T-helper 9 cell (primary cell): ENCODE data around the gene SFXN5.
A peak's percentile ranks its signal among the peaks of the same experiment; 100 is the strongest.

Experiments used
- DNase-seq: peaks from one replicate; pipeline ENCODE4 v3.0.0-alpha.2; 2020

Gene SFXN5

DNA sequence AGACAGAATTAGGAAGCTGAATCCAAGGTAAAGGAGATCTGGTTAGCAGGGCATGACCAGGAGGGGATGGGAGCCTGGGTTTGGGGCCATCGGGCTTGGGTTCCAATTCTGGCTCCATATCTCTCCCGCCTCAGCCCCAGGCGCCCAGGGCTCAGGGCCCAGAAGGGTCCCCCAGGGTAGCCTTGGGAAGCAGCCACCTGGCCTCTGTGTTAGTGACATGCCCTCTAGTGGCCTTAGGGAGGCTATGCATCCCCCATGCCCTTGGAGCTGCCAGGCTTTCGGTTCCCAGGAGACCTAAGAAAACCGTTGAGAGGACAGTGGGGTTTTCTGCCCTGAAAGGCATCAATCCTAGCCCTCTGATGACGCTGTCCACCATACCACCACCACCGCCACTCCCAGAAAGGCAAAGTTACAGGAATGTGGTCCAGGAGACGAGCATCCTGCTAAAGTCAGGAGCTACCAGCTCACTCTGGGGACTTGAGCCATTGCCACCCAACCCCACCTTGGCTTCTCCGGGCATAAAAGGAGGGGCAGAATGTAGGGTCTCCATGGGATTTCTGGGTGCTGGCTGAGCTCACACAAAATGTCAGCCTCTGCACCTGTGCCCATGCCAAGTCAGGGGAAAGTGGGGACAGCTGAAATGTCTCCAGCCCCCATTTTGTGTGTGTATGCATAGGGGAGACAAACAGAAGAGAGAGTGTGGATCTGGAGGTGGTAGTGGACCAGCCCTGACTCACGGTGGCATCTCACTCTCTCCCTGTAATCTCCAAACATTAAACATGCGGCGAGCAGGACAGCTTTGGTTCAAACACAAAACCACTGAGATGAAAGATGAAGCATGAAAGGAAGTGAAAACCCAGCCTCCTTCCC, 97.7 kb downstream of the SFXN5 start:
- DNase-seq = peak; percentile 8

DNA sequence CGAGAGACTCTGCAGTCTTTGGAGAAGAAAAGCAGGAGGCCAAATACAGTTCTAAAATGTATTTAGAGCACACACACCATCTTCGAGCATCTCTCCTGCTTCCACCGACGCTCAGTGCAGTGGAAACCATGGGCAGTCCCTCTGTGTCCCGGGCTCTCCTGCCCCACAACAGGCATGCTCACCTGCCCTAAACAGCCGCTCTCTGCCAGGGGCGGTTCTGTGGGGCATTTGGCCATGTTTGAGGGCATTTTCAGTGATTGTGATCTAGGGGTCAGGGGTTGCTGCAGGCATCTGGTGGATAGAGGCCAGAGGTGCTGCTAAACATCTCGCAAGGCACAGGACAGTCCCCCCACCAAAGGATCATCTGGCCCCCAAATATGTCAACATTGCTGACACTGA, 98.4 kb downstream of the SFXN5 start:
- DNase-seq = no peak

DNA sequence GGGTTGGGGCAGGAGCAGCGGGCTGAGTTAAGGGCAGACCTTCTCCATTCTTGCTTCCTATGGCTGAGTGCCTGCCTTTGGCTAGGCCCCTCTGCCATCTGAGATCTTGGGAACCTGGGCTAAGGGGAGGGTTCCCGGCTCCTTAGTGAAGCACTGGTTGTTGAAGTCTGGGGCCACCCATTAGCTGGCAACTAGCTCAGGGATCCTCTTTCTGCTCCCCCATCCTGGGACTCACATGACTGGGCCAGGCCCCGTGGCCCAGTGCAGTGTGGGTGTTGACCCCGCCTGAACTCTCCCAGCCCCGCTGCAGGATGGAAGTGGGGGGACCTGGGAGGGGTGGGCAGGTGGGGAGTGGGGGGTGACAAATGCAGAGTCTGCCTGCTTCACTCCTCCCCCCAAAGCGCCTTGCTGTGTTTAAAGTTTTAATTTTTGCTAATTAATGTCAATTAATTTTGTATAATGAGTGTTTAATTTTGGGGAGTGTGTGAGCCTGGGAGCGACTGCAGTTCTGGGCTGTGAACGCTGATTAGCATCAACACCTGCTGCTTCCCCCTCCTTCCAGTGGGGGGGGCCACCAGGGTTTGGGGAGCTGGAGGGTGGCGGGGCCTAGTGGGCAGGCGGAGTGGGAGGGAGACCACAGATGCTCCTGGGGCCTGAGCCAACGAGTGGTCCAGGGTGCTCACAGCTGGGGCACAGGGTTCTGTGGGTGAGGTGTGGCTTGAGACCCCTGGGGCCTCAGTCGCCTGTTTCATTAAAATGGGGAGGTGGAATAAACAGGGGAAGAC, 99.0 kb downstream of the SFXN5 start:
- DNase-seq = no peak

DNA sequence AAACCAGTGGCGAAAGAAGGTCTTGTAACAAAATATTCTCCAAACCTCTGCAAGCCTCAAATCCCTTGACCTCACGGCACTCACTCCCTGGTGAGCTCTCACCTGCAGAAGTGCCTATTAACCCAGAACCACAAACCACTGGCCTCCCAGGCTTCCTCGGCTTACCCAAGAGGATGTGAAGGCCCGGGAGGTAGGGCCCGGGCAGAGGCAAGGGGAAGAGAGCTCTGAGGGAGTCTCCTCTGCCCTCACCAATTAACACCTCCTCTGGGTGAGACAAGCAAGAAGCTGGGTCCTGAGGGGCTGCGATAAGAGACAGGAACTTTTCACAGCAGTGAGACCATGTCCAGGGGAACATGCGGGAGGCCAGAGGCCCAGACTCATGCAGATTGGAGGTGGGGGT, 100.5 kb downstream of the SFXN5 start:
- DNase-seq = no peak

DNA sequence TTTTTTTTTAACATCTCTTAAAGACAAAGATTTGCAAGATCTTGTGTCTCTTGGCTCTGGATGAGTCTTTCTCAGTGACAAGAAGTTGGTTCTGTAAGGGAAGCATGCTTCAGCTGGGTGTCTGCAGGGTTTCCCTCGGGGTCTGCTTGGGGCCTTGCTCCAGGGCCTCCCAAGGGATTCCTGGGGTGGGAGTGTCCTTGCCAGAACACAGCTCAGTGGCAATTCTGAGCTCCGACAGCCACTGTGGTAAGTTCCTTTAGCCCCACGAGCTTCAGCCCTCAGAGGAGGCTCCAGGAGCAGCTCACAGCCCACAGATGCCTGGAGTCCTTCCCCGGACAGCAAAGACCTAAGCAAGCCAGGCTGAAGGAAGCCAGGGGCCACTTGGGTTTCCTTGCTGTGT, 101.8 kb downstream of the SFXN5 start:
- DNase-seq = no peak

DNA sequence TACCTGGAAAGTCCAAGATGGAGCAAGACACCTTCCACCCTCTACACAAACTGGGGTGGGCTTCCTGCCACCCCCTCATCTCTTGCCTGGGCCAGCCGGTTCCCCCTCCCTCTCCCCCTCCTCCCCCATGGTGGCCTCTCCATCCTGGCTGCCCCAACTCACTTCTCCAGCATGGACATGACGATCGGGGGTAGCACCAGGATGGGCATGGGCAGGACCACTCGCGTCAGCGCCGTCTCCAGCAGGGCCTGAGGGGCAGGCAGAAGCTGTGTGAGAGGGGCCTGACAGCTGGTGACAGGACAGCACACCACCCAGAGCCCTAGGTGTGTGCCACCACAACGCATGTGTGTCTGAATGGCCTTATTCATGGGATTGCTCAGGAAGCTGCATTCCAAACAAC, 103.2 kb downstream of the SFXN5 start:
- DNase-seq = no peak

DNA sequence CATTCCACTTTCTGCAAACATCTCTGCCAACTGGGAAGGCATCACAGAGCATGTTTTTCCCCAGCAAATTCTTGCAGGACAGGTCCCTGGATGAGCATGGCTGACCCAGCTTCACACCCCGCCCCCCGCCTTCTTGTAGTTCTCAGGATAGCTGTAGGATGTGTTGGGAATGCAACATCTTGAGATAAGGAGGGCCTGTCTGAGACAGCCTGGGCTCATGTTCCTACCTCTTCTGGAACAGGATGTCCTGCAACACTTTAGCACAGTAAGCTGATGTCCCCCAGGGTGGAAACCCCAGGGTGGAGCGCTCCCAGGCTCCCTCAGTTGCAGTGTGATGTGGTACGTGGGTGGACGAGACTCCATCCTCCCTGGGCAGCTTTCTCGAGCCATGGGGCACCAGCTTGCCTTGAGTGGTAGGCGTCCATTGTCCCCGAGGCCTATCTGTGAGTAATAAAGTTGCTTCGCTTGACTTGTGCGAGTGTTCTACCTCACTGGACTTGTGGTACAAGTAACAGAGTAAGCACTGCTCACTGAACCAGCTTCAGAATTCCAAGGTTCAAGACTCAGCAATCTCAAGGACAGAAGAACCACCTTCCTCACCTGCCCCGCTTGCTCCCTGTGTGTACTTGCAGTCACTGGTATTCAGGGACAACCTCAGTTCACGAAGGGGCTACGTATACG, 105.6 kb downstream of the SFXN5 start:
- DNase-seq = no peak

DNA sequence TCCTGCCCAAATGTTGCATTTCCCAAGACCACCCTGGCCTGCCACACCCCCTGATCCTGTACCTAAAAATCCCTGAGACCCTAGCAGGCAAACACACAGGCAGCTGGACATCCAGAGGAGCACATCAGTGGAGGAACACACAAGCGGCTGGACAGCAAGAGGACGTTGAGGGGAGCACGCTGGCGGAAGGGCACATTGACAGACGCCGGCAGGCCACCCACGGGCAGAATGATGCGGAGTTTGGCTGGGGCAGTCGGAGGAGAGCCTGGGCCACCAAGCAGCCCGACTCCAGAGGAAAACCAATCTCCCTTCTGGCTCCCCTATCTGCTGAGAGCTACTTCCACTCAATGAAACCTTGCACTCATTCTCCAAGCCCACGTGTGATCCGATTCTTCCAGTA, 106.5 kb downstream of the SFXN5 start:
- no peak for DNase-seq

DNA sequence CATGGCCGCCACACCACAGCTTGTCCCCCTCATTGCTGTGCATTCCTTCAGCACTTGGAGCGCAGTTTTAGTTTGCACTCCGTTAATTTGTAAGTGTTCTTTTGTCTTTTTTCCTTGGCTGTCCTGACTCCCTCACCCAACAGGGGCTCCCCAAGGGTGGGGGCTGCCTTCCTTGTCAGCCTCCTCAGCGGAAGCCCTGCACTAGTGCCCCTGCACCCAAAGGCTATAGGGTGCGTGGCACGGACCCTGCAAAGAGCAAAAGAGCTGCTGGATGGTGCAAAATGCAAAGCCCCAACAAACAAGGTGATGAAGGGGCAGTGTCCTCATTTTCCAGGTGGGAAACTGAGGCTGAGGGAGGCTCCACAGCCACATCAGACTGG, 107.4 kb downstream of the SFXN5 start:
- no peak for DNase-seq

DNA sequence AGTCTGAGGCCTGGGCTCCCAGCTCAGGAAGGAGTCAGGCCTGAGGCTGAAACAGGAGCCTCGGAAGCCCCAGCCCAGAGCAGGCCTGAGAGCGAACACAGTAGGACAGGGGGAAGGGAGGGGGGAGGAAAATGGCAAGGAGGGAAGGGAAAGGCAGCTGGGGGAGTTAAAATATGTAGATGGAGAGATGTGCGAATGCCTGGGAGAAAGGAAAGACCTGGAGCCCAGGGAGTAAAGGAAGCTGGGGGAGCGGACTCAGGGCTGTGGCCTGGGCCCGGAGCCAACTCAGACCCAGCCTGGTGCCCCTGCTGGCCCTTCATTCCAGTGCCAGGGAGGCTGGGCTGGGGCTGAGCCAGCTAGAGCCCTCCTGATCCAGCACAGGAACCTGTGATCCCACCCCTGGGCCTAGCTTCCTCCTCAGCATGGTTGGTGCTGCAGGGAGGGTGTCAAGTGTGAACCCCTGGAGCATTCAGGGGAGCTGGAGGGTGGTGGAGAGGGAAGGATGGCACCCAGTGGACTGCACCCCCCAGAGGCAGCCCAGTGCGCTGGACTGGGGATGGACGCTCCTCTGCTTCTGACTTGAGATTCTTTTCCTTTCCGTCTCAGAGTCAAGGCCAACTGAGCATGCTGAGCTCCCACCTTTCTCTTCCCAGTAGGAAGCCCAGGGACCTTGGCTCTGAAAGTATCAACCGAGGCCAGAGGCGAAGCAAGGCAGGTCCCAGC, 107.9 kb downstream of the SFXN5 start:
- no peak for DNase-seq

DNA sequence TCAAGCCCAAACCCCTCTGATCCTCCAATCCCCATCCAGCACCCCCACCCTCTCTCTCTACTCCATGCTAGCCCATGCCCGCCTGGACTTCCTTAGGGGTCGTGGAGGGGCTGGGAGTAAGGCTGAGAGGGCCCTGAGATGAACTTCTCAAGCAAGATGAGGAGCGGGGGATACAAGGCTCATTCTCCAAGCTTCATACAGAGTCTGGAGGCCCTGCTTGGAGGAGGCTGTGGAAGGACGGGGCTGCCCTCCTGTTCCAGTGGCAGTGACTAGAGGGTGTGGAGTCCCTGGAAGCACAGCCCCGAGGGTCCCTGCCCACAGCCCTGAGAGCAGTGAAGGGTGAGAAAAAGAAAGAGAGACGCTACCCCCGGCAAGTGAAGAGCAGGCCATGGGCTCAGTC, 108.6 kb downstream of the SFXN5 start:
- no peak for DNase-seq

DNA sequence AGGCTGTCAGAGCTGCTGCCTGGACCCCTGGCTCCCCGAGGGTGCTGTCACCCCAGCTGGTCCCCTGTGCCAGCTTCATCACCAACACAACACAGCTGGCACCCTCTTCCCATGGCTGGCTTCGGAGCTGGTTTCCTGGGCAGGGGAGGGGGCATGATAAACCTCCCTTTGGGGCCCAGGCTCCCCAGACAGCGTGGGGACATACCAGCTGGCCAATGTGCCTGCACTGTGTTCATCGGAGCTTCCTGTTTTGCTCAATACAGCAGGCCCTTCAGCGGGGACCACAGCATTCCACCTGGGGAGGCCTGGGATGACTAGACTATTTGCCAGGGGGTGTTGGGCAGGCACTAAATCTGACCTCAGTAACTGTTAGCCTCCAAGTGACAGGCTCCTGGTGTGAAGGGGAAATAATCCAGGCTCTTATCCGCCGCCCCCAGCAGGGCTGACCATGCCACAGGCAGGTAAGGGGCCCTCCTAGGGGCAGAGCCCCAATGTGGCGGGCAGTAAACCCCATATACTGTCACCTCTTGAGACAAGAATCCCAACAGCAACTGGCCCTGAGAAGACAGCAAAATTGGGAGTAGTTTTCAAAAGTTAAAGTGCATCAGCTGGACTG, 109.6 kb downstream of the SFXN5 start:
- no peak for DNase-seq

DNA sequence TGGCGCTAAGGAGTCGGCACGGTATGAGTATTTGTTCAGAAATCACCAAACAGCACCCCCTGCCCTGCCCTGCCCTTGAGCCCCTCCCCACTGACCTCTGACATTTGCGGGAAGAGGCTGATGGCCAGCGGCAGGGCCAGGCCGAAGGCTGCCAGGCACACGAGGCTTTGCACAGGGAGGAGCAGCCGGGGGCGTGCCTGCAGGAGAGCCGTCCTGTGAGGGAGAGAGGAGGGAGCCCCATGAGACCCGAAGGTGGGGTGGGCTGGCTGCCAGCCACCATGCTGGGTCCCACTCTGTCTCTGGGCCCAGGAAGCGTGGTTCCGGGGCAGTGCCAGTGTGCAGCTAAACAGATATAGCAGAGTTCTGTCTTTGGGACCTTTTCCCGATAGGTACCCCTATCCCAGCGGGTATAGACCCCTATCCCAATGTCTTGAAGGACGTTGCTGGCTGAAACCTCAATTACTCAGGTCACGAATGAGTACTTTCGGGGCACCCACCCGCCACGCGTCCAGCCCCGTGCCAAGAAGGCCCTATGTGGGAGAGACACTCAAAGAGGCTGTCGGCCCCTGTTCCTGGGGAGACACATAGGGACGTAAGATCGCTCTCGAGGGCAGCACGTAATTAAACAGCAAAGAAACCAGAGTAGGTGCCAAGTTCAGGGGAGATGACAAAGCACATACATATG, 110.3 kb downstream of the SFXN5 start:
- no peak for DNase-seq

DNA sequence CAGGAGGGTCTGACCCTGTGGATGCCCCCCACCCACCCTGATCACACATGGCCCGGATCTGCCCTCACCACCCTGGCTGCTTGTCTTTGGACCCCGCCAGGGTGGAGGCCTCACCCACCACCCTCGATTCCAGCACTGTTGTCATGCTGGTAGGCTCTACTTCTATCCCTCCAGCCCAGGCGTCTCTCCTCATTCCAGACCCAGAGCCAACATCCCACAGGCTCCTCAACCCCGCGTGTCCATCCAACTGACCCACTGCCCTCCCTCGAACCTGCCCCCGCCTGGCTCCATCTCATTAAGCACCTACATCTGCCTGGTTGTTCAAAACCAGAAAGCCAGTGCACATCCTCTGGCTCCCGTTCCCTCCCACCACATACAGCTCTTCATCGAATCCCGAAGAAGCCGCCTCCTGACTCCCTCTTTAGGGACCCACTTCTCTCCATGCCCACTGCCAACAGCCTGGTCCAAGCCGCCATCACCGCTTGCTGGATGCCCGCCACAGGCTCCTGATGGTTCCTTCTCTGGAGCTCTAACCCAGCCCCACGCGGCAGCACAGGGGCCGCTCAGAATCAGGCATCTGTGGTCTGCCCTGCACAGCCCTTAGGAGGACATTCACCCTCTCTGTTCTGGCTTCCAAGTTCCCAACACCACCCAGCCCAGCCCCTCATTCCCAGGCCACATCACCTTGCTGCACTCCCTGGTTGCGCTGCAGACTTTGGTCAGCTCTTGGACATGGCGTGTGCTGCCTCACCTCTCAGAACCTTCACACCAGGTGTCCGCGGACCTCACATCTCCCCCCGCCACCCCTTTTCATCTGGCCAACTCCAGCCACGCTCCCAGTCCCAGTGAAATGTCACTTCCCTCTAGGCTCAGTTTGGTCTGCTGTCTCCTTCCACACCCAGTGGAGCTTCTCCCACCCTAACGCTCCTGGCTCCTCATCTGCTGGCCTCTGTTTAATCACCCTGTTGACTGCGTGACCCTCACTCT, 111.2 kb downstream of the SFXN5 start:
- no peak for DNase-seq

DNA sequence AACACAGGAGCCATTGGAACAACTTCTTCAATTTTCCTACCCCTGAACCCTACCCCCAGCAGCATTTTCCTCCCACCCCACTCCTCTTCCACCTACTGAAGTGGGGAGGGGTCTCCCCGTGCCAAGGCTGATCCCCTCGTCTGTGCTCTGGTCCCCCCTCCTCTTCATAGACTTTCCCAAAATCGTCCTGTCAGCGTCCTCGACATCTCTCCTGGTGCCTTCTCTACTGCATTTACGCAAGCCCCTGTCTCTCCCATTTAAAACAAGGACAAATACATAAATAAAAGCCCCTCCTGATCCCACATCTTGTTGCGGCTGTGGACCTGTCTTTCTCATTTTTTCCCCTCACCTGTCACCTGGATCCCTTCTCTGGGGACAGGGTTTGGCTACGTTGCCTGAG, 112.0 kb downstream of the SFXN5 start:
- no peak for DNase-seq

DNA sequence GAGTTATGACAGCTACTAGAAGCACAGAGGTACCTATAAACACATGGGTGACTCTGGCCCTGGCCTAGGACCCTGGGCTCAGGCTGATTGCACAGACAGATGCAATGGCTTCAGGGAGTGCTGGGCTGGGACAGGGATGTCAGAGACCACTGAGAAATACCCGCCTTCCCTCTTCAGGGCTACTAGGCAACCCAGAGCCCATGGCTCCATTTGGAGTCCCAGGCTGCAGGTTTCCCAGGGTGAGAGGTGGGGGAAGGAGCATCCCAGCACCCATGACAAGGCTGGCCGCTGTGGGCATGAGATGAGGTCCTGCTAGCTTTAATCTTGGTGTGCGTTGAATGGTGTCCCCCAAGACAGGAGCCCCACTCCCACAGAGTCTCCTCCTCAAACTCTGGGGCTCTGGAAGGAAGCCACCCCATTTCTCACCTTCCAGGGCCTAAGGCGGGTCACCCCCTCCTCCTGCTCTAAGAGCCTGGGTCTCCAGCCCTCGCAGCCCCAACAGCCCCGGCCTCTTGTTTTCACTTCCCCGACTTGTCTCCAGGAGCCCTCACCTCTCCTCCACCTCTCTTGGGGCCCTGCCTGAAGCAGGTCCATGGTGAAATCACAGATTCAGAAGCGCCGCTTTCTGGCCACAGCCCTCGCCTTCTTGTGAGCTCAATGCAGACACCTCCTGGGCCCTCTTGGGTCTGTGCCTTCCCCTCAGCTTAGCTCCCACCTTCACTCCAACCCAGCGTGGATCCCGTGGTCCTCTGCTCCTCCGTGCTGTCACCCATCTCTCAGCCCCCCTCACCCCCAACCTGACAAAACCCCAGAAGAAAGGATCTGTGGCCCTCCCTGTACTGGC, 112.7 kb downstream of the SFXN5 start:
- no peak for DNase-seq

DNA sequence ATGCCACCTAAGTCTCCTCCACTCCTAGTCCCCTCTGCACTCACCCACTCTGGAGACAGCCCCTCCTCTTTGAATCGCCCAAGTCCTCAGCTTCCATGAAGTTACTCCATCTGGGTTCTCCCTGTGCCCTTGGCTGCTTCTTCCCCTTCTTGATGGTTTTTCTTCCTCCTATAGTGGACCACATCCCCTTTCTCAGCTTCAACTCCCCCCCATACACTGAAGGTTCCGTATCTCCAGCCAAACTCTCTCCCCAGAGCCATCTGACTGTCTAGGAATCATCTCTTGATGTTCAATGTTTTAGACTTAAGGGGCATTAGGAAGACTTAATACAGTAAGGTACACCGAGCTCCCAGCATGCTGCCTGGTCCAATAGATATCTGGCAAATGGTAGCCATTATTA, 114.6 kb downstream of the SFXN5 start:
- DNase-seq = no peak

DNA sequence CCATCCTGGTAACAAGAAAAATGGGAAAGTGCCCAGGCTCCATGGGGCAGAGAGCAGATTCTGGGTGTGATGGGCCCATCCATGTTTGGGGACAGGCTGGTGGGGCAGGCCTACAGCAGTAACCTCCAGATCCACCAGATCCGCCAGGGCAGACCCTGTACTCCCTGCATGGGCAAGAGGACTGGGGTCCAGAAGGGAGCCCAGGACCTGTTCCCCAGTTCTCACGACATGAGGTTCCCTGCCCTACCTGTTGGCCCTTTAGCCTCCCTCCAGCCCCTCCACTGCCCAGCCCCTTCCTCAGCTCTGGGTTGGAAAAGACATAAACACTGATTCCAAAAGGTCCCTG, 115.5 kb downstream of the SFXN5 start:
- no peak for DNase-seq

DNA sequence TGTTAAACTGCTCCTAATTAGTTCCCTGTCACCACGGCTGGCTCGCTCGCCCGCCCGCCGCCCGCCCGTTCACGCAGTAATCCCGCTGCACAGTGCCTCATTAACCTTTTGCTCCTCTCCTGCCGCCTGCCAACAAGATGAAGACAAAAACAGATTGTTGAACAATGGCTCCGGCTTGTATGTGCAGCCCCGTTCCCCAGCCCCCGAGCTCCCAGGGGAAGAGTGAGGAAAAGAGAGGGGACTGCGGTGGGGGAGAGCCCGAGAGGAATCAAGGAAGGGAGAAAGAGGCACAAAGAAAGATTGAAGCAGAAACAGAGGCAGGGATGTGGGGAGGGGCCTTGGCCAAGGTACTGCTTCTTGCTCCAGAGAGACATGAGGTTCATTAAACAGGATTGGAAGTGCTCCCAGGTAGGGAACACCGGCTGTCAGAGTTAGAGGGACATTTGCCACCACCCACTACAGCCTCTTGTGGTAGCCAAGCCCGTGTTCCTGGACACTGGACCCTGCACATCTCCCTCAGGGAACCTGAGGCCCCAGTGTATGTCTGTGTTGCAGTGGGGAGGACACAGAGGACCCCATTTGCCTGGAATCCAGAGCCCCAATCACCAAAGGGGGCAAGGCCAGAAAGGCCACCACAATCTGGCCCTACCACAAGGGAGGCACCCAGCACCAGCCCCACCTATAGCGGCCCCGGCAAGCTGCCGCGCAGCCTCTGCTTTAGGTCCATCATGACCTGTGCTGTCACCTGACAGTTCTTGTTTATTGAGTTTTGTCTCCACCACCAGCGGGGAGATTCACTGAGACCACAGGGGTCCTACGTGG, 116.1 kb downstream of the SFXN5 start:
- no peak for DNase-seq
